GM23338 (cell line): Measurements from ENCODE around the gene TULP3. TPM values are rescaled to one million over a fixed set of nuclear protein-coding genes. Genes with fewer than 3 reads are reported as not detected.

Experiments used
- ATAC-seq: fragments of 200-7000 bp; cut with Tn5 transposase; 3 replicates; pipeline ENCODE4 v1.9.1; 2020
- DNase-seq: peaks from one replicate; pipeline ENCODE4 v3.0.0-alpha.2; 2015; ENCODE audit warnings: low spot score
- H2AFZ ChIP-seq: fragments of 200-600 bp; sonication (generic); 2 replicates; pipeline ENCODE4 v1.8.0; 2016; ENCODE audit warnings: antibody characterized with exemption, mild to moderate bottlenecking, moderate library complexity
- H3F3A ChIP-seq: fragments of 200-600 bp; sonication (generic); replicated peaks from 2 replicates; pipeline ENCODE4 v1.8.0; 2017; ENCODE audit warnings: antibody characterized with exemption, mixed run types, low read depth
- H3K27ac ChIP-seq: fragments of 200-600 bp; sonication (generic); 2 replicates; pipeline ENCODE4 v1.6.1; 2016; ENCODE audit warnings: low read depth
- H3K27me3 ChIP-seq: fragments of 200-600 bp; sonication (generic); 2 replicates; pipeline ENCODE4 v1.8.0; 2016; ENCODE audit warnings: mild to moderate bottlenecking, mixed run types, moderate library complexity; ENCODE audit not compliant: insufficient read depth
- H3K36me3 ChIP-seq: fragments of 200-600 bp; sonication (generic); 2 replicates; pipeline ENCODE4 v1.8.0; 2016; ENCODE audit warnings: mild to moderate bottlenecking; ENCODE audit not compliant: insufficient read depth
- H3K4me1 ChIP-seq: fragments of 200-600 bp; sonication (generic); 2 replicates; pipeline ENCODE4 v1.8.0; 2016; ENCODE audit warnings: mild to moderate bottlenecking, moderate library complexity; ENCODE audit not compliant: insufficient read depth
- H3K4me2 ChIP-seq: fragments of 200-600 bp; sonication (generic); 2 replicates; pipeline ENCODE4 v1.7.1; 2017; ENCODE audit warnings: mixed run types
- H3K4me3 ChIP-seq: fragments of 200-600 bp; sonication (generic); 2 replicates; pipeline ENCODE4 v1.6.1; 2016; ENCODE audit warnings: mixed run types
- H3K79me2 ChIP-seq: fragments of 200-600 bp; sonication (generic); replicated peaks from 2 replicates; pipeline ENCODE4 v1.8.0; 2017; ENCODE audit warnings: mild to moderate bottlenecking; ENCODE audit not compliant: insufficient read depth
- H3K9me2 ChIP-seq: fragments of 200-600 bp; sonication (generic); 2 replicates; pipeline ENCODE4 v1.8.0; 2017; ENCODE audit not compliant: insufficient read depth
- H4K20me1 ChIP-seq: fragments of 200-600 bp; sonication (generic); replicated peaks from 2 replicates; pipeline ENCODE4 v1.8.0; 2017; ENCODE audit warnings: mild to moderate bottlenecking; ENCODE audit not compliant: insufficient read depth
- H3K27ac Mint-ChIP-seq: 2 replicates; pipeline ENCODE4 v1.8.0; 2020; ENCODE audit warnings: inconsistent platforms, mild to moderate bottlenecking, moderate library complexity, mixed read lengths
- H3K27me3 Mint-ChIP-seq: 3 replicates; pipeline ENCODE4 v1.8.0; 2022; ENCODE audit warnings: low read depth, mild to moderate bottlenecking, moderate library complexity, mixed read lengths, inconsistent platforms; ENCODE audit not compliant: insufficient read depth, poor library complexity
- H3K36me3 Mint-ChIP-seq: 3 replicates; pipeline ENCODE4 v1.8.0; 2021; ENCODE audit warnings: low read depth, mild to moderate bottlenecking, inconsistent platforms, moderate library complexity, mixed read lengths
- H3K4me1 Mint-ChIP-seq: 3 replicates; pipeline ENCODE4 v1.8.0; 2020; ENCODE audit warnings: mild to moderate bottlenecking, inconsistent platforms, mixed read lengths
- H3K4me3 Mint-ChIP-seq: 3 replicates; pipeline ENCODE4 v1.8.0; 2021; ENCODE audit warnings: moderate library complexity, mild to moderate bottlenecking, inconsistent platforms, mixed read lengths
- H3K9me3 Mint-ChIP-seq: 3 replicates; pipeline ENCODE4 v1.8.0; 2020; ENCODE audit warnings: moderate library complexity, mild to moderate bottlenecking, inconsistent platforms, mixed read lengths
- CREB1 ChIP-seq: fragments of 250-450 bp; sonication (Bioruptor Pico); IDR thresholded peaks from 2 replicates; pipeline ENCODE4 v1.5.0; 2020; ENCODE audit warnings: low read depth, mild to moderate bottlenecking, moderate library complexity
- EZH2 ChIP-seq: fragments of 200-600 bp; sonication (generic); IDR thresholded peaks from one replicate; pipeline ENCODE4 v1.8.0; 2017; ENCODE audit warnings: antibody characterized with exemption, mild to moderate bottlenecking, low read depth; ENCODE audit not compliant: unreplicated experiment
- EZH2phosphoT487 ChIP-seq: fragments of 200-600 bp; sonication (generic); IDR thresholded peaks from one replicate; pipeline ENCODE4 v1.8.1; 2018; ENCODE audit warnings: antibody characterized with exemption; ENCODE audit not compliant: unreplicated experiment
- JUNB ChIP-seq: IDR thresholded peaks from one replicate; pipeline ENCODE4 v1.6.1; 2016; ENCODE audit warnings: antibody characterized with exemption; ENCODE audit not compliant: unreplicated experiment
- NANOG ChIP-seq: IDR thresholded peaks from 2 replicates; pipeline ENCODE4 v1.6.1; 2016; ENCODE audit warnings: antibody characterized with exemption, borderline replicate concordance
- POLR2AphosphoS5 ChIP-seq: IDR thresholded peaks from 2 replicates; pipeline ENCODE4 v1.6.1; 2016; ENCODE audit warnings: antibody characterized with exemption, low read depth
- STAT1 ChIP-seq: IDR thresholded peaks from one replicate; pipeline ENCODE4 v1.6.1; 2016; ENCODE audit warnings: antibody characterized with exemption; ENCODE audit not compliant: unreplicated experiment
- ZNF114 ChIP-seq: fragments of 250-450 bp; sonication (Bioruptor Pico); IDR thresholded peaks from 2 replicates; pipeline ENCODE4 v1.5.0; 2020; ENCODE audit warnings: mild to moderate bottlenecking, moderate library complexity
- ZNF331 ChIP-seq: fragments of 250-450 bp; sonication (Bioruptor Pico); IDR thresholded peaks from 2 replicates; pipeline ENCODE4 v1.5.0; 2020; ENCODE audit warnings: low read depth, mild to moderate bottlenecking, moderate library complexity
- polyA plus RNA-seq: library from polyadenylated mRNA; unstranded; fragments of >200 nt; fragmentation: Nextera tagmentation; extraction: Ambion mirVana; gene quantifications from 2 replicates; pipeline ENCODE4 v1.2.1, GENCODE V29; 2016
- total RNA-seq: library from RNA; depleted of rRNA; stranded (reverse); fragments of >200 nt; shearing (Covaris generic); gene quantifications from 2 replicates; pipeline ENCODE4 v1.2.3, GENCODE V29; 2014
- TF ChIP-seq, protein P1 (sequence below): fragments of 250-450 bp; sonication (Bioruptor Pico); IDR thresholded peaks from 2 replicates; pipeline ENCODE4 v1.5.0; 2020; ENCODE audit warnings: mild to moderate bottlenecking, moderate library complexity
- TF ChIP-seq, protein P2 (sequence below): IDR thresholded peaks from 2 replicates; pipeline ENCODE4 v1.6.1; 2016; ENCODE audit warnings: antibody characterized with exemption
- TF ChIP-seq, protein P3 (sequence below): IDR thresholded peaks from one replicate; pipeline ENCODE4 v1.6.1; 2018; ENCODE audit warnings: antibody characterized with exemption; ENCODE audit not compliant: unreplicated experiment
- TF ChIP-seq, protein P4 (sequence below), 2 experiments: fragments of 200-600 bp in 1 of 2; sonication (generic) in 1 of 2; conservative IDR thresholded peaks; 2 replicates each; pipeline versions ENCODE4 v1.5.1 to v1.6.1; 2016 to 2017; ENCODE audit warnings: antibody characterized with exemption in 2 of 2, low read depth in 2 of 2, mild to moderate bottlenecking in 2 of 2, moderate library complexity in 1 of 2

The TULP3 gene
- total and polyA plus RNA-seq, 2 experiments from 2014 or later, result 15.1 to 18.8 TPM

DNA sequence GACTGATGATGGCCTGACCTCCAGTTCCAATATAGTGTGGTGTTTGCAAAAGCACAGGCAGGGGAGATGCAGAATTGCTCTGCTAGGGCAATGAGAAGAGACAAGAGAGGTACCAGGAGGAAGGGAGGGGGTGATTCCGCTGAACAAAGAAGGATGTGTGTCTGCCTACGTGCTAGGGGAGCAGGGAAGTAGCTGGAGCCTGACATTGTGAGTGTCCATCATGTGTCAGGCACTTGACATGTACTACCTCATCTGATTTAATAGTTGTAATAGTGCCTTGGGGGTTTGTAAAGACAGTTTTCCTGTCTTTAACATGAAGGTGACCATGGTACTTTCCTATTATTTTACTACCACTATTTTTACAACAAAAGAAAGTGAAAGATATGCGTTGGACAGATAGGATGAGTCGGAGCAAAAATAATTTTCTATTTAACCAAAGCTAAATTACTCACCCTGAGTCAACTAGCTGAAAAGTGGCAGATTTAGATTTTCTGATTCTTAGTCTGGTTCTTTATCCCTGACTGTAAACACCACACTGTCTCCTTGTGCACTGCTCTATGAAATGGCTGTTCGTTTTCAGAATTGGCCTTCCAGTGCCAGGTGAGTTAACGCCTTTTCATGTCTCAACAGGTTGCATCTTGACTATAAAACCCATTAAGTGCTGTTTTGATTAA lies 34.8 kb downstream of the TULP3 start:
- no peak overlapping the region for H3K4me2 ChIP-seq
- H3F3A ChIP-seq, result no peaks in the 10 kb centered on the region; the same call in 1 of the 2 replicates
- DNase-seq (no peak), ATAC-seq (no peak)
- H3K4me1 ChIP-seq, result peaks cover 17% of the 10 kb centered on the region
- H3K27me3 ChIP-seq, result no peaks in the 10 kb centered on the region
- H3K4me1 Mint-ChIP-seq, result peaks cover 15% of the 10 kb centered on the region
- no peaks in the 10 kb centered on the region for H3K9me3 Mint-ChIP-seq
- H3K4me3 Mint-ChIP-seq, result no peak overlapping the region
- 0 out of 2 replicates have a peak overlapping the region, but pooled peaks have one; percentile 14 for H3K27ac ChIP-seq
- H3K36me3 ChIP-seq, result no peaks in the 10 kb centered on the region; the same call in 1 of the 2 replicates
- no peak overlapping the region for H3K4me3 ChIP-seq
- H4K20me1 ChIP-seq, result no peaks in the 10 kb centered on the region
- H3K36me3 Mint-ChIP-seq, result peaks cover 33% of the 10 kb centered on the region
- TF ChIP-seq, protein P1, sequence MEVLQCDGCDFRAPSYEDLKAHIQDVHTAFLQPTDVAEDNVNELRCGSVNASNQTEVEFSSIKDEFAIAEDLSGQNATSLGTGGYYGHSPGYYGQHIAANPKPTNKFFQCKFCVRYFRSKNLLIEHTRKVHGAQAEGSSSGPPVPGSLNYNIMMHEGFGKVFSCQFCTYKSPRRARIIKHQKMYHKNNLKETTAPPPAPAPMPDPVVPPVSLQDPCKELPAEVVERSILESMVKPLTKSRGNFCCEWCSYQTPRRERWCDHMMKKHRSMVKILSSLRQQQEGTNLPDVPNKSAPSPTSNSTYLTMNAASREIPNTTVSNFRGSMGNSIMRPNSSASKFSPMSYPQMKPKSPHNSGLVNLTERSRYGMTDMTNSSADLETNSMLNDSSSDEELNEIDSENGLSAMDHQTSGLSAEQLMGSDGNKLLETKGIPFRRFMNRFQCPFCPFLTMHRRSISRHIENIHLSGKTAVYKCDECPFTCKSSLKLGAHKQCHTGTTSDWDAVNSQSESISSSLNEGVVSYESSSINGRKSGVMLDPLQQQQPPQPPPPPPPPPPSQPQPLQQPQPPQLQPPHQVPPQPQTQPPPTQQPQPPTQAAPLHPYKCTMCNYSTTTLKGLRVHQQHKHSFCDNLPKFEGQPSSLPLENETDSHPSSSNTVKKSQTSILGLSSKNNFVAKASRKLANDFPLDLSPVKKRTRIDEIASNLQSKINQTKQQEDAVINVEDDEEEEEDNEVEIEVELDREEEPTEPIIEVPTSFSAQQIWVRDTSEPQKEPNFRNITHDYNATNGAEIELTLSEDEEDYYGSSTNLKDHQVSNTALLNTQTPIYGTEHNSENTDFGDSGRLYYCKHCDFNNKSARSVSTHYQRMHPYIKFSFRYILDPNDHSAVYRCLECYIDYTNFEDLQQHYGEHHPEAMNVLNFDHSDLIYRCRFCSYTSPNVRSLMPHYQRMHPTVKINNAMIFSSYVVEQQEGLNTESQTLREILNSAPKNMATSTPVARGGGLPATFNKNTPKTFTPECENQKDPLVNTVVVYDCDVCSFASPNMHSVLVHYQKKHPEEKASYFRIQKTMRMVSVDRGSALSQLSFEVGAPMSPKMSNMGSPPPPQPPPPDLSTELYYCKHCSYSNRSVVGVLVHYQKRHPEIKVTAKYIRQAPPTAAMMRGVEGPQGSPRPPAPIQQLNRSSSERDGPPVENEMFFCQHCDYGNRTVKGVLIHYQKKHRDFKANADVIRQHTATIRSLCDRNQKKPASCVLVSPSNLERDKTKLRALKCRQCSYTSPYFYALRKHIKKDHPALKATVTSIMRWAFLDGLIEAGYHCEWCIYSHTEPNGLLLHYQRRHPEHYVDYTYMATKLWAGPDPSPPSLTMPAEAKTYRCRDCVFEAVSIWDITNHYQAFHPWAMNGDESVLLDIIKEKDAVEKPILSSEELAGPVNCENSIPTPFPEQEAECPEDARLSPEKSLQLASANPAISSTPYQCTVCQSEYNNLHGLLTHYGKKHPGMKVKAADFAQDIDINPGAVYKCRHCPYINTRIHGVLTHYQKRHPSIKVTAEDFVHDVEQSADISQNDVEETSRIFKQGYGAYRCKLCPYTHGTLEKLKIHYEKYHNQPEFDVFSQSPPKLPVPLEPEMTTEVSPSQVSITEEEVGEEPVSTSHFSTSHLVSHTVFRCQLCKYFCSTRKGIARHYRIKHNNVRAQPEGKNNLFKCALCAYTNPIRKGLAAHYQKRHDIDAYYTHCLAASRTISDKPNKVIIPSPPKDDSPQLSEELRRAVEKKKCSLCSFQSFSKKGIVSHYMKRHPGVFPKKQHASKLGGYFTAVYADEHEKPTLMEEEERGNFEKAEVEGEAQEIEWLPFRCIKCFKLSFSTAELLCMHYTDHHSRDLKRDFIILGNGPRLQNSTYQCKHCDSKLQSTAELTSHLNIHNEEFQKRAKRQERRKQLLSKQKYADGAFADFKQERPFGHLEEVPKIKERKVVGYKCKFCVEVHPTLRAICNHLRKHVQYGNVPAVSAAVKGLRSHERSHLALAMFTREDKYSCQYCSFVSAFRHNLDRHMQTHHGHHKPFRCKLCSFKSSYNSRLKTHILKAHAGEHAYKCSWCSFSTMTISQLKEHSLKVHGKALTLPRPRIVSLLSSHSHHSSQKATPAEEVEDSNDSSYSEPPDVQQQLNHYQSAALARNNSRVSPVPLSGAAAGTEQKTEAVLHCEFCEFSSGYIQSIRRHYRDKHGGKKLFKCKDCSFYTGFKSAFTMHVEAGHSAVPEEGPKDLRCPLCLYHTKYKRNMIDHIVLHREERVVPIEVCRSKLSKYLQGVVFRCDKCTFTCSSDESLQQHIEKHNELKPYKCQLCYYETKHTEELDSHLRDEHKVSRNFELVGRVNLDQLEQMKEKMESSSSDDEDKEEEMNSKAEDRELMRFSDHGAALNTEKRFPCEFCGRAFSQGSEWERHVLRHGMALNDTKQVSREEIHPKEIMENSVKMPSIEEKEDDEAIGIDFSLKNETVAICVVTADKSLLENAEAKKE, result no peak
- TF ChIP-seq EZH2 (no peak), NANOG (no peak), EZH2phosphoT487 (no peak), POLR2AphosphoS5 (no peak), ZNF331 (CRISPR knock-in tag) (no peak), ZNF114 (CRISPR knock-in tag) (no peak), STAT1 (no peak), CREB1 (CRISPR knock-in tag) (no peak), JUNB (no peak)
- TF ChIP-seq, protein P2, sequence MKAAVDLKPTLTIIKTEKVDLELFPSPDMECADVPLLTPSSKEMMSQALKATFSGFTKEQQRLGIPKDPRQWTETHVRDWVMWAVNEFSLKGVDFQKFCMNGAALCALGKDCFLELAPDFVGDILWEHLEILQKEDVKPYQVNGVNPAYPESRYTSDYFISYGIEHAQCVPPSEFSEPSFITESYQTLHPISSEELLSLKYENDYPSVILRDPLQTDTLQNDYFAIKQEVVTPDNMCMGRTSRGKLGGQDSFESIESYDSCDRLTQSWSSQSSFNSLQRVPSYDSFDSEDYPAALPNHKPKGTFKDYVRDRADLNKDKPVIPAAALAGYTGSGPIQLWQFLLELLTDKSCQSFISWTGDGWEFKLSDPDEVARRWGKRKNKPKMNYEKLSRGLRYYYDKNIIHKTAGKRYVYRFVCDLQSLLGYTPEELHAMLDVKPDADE, result no peak
- TF ChIP-seq, protein P3, sequence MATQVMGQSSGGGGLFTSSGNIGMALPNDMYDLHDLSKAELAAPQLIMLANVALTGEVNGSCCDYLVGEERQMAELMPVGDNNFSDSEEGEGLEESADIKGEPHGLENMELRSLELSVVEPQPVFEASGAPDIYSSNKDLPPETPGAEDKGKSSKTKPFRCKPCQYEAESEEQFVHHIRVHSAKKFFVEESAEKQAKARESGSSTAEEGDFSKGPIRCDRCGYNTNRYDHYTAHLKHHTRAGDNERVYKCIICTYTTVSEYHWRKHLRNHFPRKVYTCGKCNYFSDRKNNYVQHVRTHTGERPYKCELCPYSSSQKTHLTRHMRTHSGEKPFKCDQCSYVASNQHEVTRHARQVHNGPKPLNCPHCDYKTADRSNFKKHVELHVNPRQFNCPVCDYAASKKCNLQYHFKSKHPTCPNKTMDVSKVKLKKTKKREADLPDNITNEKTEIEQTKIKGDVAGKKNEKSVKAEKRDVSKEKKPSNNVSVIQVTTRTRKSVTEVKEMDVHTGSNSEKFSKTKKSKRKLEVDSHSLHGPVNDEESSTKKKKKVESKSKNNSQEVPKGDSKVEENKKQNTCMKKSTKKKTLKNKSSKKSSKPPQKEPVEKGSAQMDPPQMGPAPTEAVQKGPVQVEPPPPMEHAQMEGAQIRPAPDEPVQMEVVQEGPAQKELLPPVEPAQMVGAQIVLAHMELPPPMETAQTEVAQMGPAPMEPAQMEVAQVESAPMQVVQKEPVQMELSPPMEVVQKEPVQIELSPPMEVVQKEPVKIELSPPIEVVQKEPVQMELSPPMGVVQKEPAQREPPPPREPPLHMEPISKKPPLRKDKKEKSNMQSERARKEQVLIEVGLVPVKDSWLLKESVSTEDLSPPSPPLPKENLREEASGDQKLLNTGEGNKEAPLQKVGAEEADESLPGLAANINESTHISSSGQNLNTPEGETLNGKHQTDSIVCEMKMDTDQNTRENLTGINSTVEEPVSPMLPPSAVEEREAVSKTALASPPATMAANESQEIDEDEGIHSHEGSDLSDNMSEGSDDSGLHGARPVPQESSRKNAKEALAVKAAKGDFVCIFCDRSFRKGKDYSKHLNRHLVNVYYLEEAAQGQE, result no peak
- TF ChIP-seq, protein P4, sequence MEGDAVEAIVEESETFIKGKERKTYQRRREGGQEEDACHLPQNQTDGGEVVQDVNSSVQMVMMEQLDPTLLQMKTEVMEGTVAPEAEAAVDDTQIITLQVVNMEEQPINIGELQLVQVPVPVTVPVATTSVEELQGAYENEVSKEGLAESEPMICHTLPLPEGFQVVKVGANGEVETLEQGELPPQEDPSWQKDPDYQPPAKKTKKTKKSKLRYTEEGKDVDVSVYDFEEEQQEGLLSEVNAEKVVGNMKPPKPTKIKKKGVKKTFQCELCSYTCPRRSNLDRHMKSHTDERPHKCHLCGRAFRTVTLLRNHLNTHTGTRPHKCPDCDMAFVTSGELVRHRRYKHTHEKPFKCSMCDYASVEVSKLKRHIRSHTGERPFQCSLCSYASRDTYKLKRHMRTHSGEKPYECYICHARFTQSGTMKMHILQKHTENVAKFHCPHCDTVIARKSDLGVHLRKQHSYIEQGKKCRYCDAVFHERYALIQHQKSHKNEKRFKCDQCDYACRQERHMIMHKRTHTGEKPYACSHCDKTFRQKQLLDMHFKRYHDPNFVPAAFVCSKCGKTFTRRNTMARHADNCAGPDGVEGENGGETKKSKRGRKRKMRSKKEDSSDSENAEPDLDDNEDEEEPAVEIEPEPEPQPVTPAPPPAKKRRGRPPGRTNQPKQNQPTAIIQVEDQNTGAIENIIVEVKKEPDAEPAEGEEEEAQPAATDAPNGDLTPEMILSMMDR (conservative IDR thresholded peaks at IDR 0.05; ENCODE audit: low read depth in 2 of 2), result no peak
- H3K27ac Mint-ChIP-seq, result no peak overlapping the region
- 0 out of 2 replicates have a peak, but pooled peaks cover 4% of the 10 kb centered on the region for H3K9me2 ChIP-seq
- H2AFZ ChIP-seq, result no peak overlapping the region
- H3K79me2 ChIP-seq, result no peaks in the 10 kb centered on the region
- no peaks in the 10 kb centered on the region for H3K27me3 Mint-ChIP-seq
